Caco-2 (cell line): ENCODE measurements around the gene YBX1. TPM values are rescaled to one million over a fixed set of nuclear protein-coding genes. Genes with fewer than 3 reads are reported as not detected.
"Not testable (repeated sequence)": the region's sequence is repeated elsewhere in the genome, so short reads cannot be mapped to it uniquely, and the experiment has no call there.

Source experiments
- BruUV-seq: library from RNA; stranded (reverse); fragments of 400-500 nt; replicated peaks from 2 replicates; lab custom pipeline; 2021; lab: Mats Ljungman, UMichigan
- CTCF ChIA-PET: fragments of 300-600 bp; sonication (Branson Sonifier 250); formaldehyde crosslinking; loops from one replicate; lab custom pipeline; 2022; ENCODE audit warnings: antibody characterized with exemption; lab: Charles Lee
- POLR2A ChIA-PET: fragments of 300-600 bp; sonication (Branson Sonifier 250); formaldehyde crosslinking; loops from one replicate; lab custom pipeline; 2022; ENCODE audit warnings: antibody characterized with exemption; lab: Charles Lee
- DNase-seq, 2 experiments: peaks; one replicate each; pipeline versions ENCODE4 v3.0.0 to v3.0.0-alpha.2; 2020 to 2022
- H3K27me3 ChIP-seq: replicated peaks from 2 replicates; pipeline ENCODE4 v1.6.0; 2011; ENCODE audit warnings: low read length; ENCODE audit not compliant: control insufficient read depth, insufficient read depth
- H3K36me3 ChIP-seq: 2 replicates; pipeline ENCODE4 v1.5.1; 2011; ENCODE audit warnings: low read length; ENCODE audit not compliant: control insufficient read depth, insufficient read depth
- H3K4me1 ChIP-seq: fragments of 250-450 bp; sonication (Bioruptor Pico); 2 replicates; pipeline ENCODE4 v1.5.1; 2020; ENCODE audit warnings: mild to moderate bottlenecking
- H3K4me3 ChIP-seq: 2 replicates; pipeline ENCODE4 v1.5.1; 2011; ENCODE audit warnings: low read depth, mild to moderate bottlenecking, control low read depth, low read length
- H3K9me3 ChIP-seq: fragments of 250-450 bp; sonication (Bioruptor Pico); 2 replicates; pipeline ENCODE4 v1.5.1; 2020; ENCODE audit warnings: mild to moderate bottlenecking, moderate library complexity
- H3K27ac Mint-ChIP-seq: one replicate; pipeline ENCODE4 v1.8.0; 2022; ENCODE audit warnings: mixed read lengths; ENCODE audit not compliant: unreplicated experiment
- H3K27me3 Mint-ChIP-seq: one replicate; pipeline ENCODE4 v1.8.0; 2022; ENCODE audit warnings: mixed read lengths; ENCODE audit not compliant: insufficient read depth, unreplicated experiment
- H3K36me3 Mint-ChIP-seq: one replicate; pipeline ENCODE4 v1.8.0; 2022; ENCODE audit warnings: mild to moderate bottlenecking, mixed read lengths; ENCODE audit not compliant: insufficient read depth, unreplicated experiment
- H3K4me1 Mint-ChIP-seq: one replicate; pipeline ENCODE4 v1.8.0; 2022; ENCODE audit warnings: low read depth, mixed read lengths; ENCODE audit not compliant: unreplicated experiment
- H3K4me3 Mint-ChIP-seq: one replicate; pipeline ENCODE4 v1.8.0; 2022; ENCODE audit warnings: mild to moderate bottlenecking, moderate library complexity, mixed read lengths; ENCODE audit not compliant: unreplicated experiment
- H3K9me3 Mint-ChIP-seq: one replicate; pipeline ENCODE4 v1.8.0; 2022; ENCODE audit warnings: mixed read lengths; ENCODE audit not compliant: unreplicated experiment
- intact Hi-C: fragments of 100-400 bp; cut with micrococcal nuclease; formaldehyde crosslinking; loops from one replicate; pipeline ENCODE4 v1.10.0; 2022; ENCODE audit not compliant: unreplicated experiment
- total RNA-seq: library from RNA; stranded (reverse); gene quantifications from 2 replicates; pipeline ENCODE4 v1.2.3, GENCODE V29; 2022
- TF ChIP-seq, protein P1 (sequence below), 2 experiments: fragments of 200-600 bp in 1 of 2; IDR thresholded peaks; 1 replicate in 1 of 2; 2 replicates in 1 of 2; pipeline versions ENCODE4 v1.5.1 to v1.8.0; 2011 to 2022; ENCODE audit warnings: antibody characterized with exemption in 1 of 2, control low read depth in 1 of 2, inconsistent platforms in 1 of 2, low read depth in 1 of 2, low read length in 1 of 2, mild to moderate bottlenecking in 1 of 2, moderate library complexity in 1 of 2; ENCODE audit not compliant: insufficient read depth in 1 of 2, severe bottlenecking in 1 of 2, unreplicated experiment in 1 of 2

YBX1 gene
- total RNA-seq, 1 experiment from 2014 or later = 567 TPM

DNA sequence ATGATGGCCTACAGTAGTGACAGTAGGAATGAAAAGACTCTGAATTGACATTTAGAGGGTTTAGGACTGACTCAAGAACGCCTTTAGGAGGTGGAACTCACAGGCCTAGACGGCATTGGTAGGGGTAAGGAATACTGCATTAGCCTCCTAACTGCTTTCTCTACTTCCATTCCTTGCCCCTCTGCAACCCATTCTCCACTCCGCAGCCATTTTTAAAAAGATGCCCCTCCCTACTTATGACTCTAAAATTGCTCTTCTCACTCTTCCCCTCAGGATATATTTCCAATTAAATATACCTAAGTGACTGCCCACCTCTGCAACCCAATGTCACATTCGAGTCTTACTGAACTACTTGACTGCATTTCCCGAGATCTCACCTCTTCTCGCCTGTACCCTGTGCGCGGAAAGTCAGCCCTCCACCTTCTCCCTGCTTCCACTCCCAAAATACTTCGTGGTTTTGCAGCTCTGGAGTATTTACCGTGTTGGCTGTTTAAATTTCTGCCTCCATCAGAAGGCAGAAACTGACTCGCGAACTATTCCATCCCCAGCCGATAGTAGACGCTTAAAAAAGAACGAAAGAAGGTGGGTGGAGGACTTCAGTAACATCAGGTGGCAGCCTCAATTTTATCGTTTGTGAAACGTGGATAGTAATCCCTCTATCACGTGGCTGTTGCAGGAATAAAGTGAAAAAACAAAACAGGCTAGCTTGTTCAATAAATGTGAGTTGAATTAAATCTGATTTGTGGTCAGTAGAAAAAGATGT is 1.1 kb upstream of the YBX1 start:
- H3K4me1 ChIP-seq = peaks cover 21% of the 10 kb centered on the region
- intact Hi-C loops = no loop called here
- no peaks in the 10 kb centered on the region for H3K27me3 ChIP-seq
- ChIA-PET POLR2A (interaction anchor here (2.7 kb wide), 1 partner anchor 11 kb away, joined by 20 read pairs; no protein-coding TSS in a partner anchor), CTCF (no interaction called here)
- Mint-ChIP-seq H3K27ac (peak overlapping the region; percentile 97), H3K27me3 (no peaks in the 10 kb centered on the region), H3K9me3 (no peaks in the 10 kb centered on the region), H3K36me3 (peaks cover 38% of the 10 kb centered on the region), H3K4me1 (peaks cover 28% of the 10 kb centered on the region), H3K4me3 (peak overlapping the region; percentile 77)
- no peaks in the 10 kb centered on the region for H3K9me3 ChIP-seq
- peak overlapping the region; percentile 86 for H3K4me3 ChIP-seq
- BruUV-seq = TSS peak; percentile 95
- TF ChIP-seq, protein P1, sequence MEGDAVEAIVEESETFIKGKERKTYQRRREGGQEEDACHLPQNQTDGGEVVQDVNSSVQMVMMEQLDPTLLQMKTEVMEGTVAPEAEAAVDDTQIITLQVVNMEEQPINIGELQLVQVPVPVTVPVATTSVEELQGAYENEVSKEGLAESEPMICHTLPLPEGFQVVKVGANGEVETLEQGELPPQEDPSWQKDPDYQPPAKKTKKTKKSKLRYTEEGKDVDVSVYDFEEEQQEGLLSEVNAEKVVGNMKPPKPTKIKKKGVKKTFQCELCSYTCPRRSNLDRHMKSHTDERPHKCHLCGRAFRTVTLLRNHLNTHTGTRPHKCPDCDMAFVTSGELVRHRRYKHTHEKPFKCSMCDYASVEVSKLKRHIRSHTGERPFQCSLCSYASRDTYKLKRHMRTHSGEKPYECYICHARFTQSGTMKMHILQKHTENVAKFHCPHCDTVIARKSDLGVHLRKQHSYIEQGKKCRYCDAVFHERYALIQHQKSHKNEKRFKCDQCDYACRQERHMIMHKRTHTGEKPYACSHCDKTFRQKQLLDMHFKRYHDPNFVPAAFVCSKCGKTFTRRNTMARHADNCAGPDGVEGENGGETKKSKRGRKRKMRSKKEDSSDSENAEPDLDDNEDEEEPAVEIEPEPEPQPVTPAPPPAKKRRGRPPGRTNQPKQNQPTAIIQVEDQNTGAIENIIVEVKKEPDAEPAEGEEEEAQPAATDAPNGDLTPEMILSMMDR (IDR thresholded peaks at IDR 0.05; ENCODE audit: insufficient read depth in 1 of 2, low read depth in 1 of 2, low read length in 1 of 2, severe bottlenecking in 1 of 2, unreplicated experiment in 1 of 2) = no peak
- DNase-seq = peak in 1 of 2 experiments; percentile 8
- no peaks in the 10 kb centered on the region for H3K36me3 ChIP-seq

DNA sequence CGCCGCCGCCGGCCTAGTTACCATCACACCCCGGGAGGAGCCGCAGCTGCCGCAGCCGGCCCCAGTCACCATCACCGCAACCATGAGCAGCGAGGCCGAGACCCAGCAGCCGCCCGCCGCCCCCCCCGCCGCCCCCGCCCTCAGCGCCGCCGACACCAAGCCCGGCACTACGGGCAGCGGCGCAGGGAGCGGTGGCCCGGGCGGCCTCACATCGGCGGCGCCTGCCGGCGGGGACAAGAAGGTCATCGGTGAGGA is 193 bp downstream of the YBX1 start:
- intact Hi-C loops = loop anchor here (1.0 kb wide), 1 partner anchor 24 kb away; the partner anchor contains the start of gene PPIH

DNA sequence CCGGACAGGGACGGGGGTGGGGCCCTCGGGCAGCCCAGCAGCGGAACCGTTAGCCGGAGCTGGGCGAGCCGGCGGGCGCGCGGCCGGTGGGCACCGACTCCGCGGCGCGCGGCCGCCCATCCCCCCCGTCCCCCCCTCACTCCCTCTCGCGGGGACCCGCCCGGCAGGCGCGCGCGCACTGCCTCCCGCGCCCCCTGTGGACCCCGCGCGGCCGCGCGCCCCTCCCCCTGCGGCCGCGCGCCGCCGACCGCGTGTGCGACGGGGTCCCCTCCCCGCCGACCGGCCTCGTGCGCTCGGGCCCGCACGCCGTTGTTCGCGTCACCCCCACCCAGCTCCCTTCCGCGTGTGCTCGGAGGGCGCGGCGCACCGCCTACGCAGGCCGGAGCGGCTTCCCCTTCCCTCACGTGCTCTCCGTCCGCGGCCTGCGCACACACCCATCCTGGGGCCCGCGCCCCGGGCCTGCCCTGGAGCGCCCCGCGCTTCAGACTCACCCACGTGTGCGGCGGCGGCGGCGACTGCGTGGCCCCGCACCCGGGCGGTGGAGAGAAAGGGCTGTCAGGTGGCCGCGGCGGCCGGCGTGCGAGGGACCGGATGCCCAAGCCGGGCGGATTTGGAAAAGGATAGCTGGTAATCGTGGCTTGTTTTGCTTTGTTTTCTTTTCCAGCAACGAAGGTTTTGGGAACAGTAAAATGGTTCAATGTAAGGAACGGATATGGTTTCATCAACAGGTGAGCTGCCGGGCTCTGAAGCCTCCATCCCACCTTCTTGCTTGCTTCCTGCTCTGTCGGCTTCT is 717 bp downstream of the YBX1 start:
- CTCF ChIA-PET = interaction anchor here (0.6 to 1.5 kb wide), 4 partner anchors 10 to 47 kb away, joined by 3 to 5 read pairs (median 4); partner anchors contain the start of gene PPIH
- peak overlapping the region; percentile 66 for H3K27ac Mint-ChIP-seq
- peaks cover 24% of the 10 kb centered on the region for H3K4me1 Mint-ChIP-seq
- no peaks in the 10 kb centered on the region for H3K9me3 ChIP-seq
- no peaks in the 10 kb centered on the region for H3K36me3 ChIP-seq
- peaks cover 54% of the 10 kb centered on the region for H3K36me3 Mint-ChIP-seq
- peak overlapping the region; percentile 66 for H3K4me3 ChIP-seq
- intact Hi-C loops = loop anchor here (1.0 kb wide), 1 partner anchor 25 kb away; the partner anchor contains the start of gene PPIH
- peaks cover 27% of the 10 kb centered on the region for H3K4me1 ChIP-seq
- H3K27me3 ChIP-seq = no peaks in the 10 kb centered on the region
- POLR2A ChIA-PET = interaction anchor here (0.6 to 2.7 kb wide), 9 partner anchors 8 to 220 kb away, joined by 3 to 20 read pairs (median 6); partner anchors contain the start of genes C1orf50, CCDC30, P3H1 and PPIH
- no peaks in the 10 kb centered on the region for H3K27me3 Mint-ChIP-seq
- no TSS peak for BruUV-seq
- TF ChIP-seq, protein P1 (IDR thresholded peaks at IDR 0.05; ENCODE audit: insufficient read depth in 1 of 2, low read depth in 1 of 2, low read length in 1 of 2, severe bottlenecking in 1 of 2, unreplicated experiment in 1 of 2) = no peak
- no peaks in the 10 kb centered on the region for H3K9me3 Mint-ChIP-seq
- peak overlapping the region; percentile 87 for H3K4me3 Mint-ChIP-seq
- DNase-seq = peak; percentile 57 to 61

More for the DNA sequence above, 193 bp downstream of the YBX1 start:
- Mint-ChIP-seq H3K36me3 (peaks cover 48% of the 10 kb centered on the region), H3K27ac (peak overlapping the region; percentile 97), H3K4me1 (peaks cover 28% of the 10 kb centered on the region), H3K4me3 (peak overlapping the region; percentile 77)
- not testable (repeated sequence) for BruUV-seq, DNase-seq, H3K27me3 Mint-ChIP-seq, H3K36me3 ChIP-seq, H3K9me3 Mint-ChIP-seq, H3K9me3 ChIP-seq, H3K27me3 ChIP-seq
- H3K4me1 ChIP-seq = peaks cover 27% of the 10 kb centered on the region
- POLR2A ChIA-PET = interaction anchor here (0.6 to 2.7 kb wide), 8 partner anchors 8 to 219 kb away, joined by 4 to 20 read pairs (median 10); partner anchors contain the start of genes C1orf50, CCDC30, P3H1 and PPIH
- CTCF ChIA-PET = interaction anchor here (0.6 to 1.5 kb wide), 4 partner anchors 10 to 47 kb away, joined by 3 to 5 read pairs (median 4); partner anchors contain the start of gene PPIH
- H3K4me3 ChIP-seq = peak overlapping the region; percentile 66
